Keratinocyte (primary cell): ENCODE measurements around the gene F12. TPM values are rescaled to one million over a fixed set of nuclear protein-coding genes. Genes with fewer than 3 reads are reported as not detected.

Experiments
- DNase-seq: peaks from one replicate; pipeline ENCODE4 v3.0.0-alpha.2; 2011; ENCODE audit warnings: low read depth, missing footprints, low spot score
- FAIRE-seq: peaks from 2 replicates; lab custom pipeline; 2011; peaks lifted over from hg19 to GRCh38; lab: Jason Lieb, UNC
- H2AFZ ChIP-seq: 2 replicates; pipeline ENCODE4 v1.6.0; 2012; ENCODE audit warnings: low read length, control low read depth, inconsistent platforms; ENCODE audit not compliant: control insufficient read depth
- H3K27ac ChIP-seq: 2 replicates; pipeline ENCODE4 v1.5.1; 2011; ENCODE audit warnings: low read length; ENCODE audit not compliant: control insufficient read depth, insufficient read depth
- H3K27me3 ChIP-seq: 3 replicates; pipeline ENCODE4 v1.6.0; 2011; ENCODE audit warnings: low read length; ENCODE audit not compliant: control insufficient read depth, insufficient read depth; ENCODE audit errors: extremely low read depth
- H3K36me3 ChIP-seq, 2 experiments: 2 replicates in 1 of 2; 3 replicates in 1 of 2; pipeline ENCODE4 v1.5.1; 2011; ENCODE audit warnings: low read length in 2 of 2, mild to moderate bottlenecking in 1 of 2; ENCODE audit not compliant: control insufficient read depth in 2 of 2, insufficient read depth in 2 of 2; ENCODE audit errors: extremely low read depth in 1 of 2
- H3K4me1 ChIP-seq: 3 replicates; pipeline ENCODE4 v1.5.1; 2011; ENCODE audit warnings: low read length; ENCODE audit not compliant: control insufficient read depth, insufficient read depth; ENCODE audit errors: extremely low read depth
- H3K4me2 ChIP-seq: 3 replicates; pipeline ENCODE4 v1.6.0; 2011; ENCODE audit warnings: low read depth, low read length; ENCODE audit not compliant: control insufficient read depth, insufficient read depth; ENCODE audit errors: extremely low read depth
- H3K4me3 ChIP-seq, 3 experiments: fragments of 200-600 bp in 1 of 3; sonication (generic) in 1 of 3; 2 replicates in 2 of 3; 3 replicates in 1 of 3; pipeline ENCODE4 v1.5.1; 2011 to 2016; ENCODE audit warnings: low read length in 3 of 3, mild to moderate bottlenecking in 3 of 3, control low read depth in 2 of 3, inconsistent platforms in 1 of 3, low read depth in 1 of 3, mixed read lengths in 1 of 3, mixed run types in 1 of 3, moderate library complexity in 1 of 3; ENCODE audit not compliant: control insufficient read depth in 2 of 3, insufficient read depth in 2 of 3; ENCODE audit errors: extremely low read depth in 1 of 3
- H3K79me2 ChIP-seq: 2 replicates; pipeline ENCODE4 v1.6.0; 2012; ENCODE audit warnings: low read length; ENCODE audit not compliant: control insufficient read depth, insufficient read depth
- H3K9ac ChIP-seq: 3 replicates; pipeline ENCODE4 v1.6.0; 2011; ENCODE audit warnings: low read length; ENCODE audit not compliant: control insufficient read depth, insufficient read depth; ENCODE audit errors: extremely low read depth
- H3K9me1 ChIP-seq: 3 replicates; pipeline ENCODE4 v1.6.0; 2011; ENCODE audit warnings: low read length; ENCODE audit not compliant: control insufficient read depth, insufficient read depth; ENCODE audit errors: extremely low read depth
- H3K9me3 ChIP-seq: 2 replicates; pipeline ENCODE4 v1.5.1; 2012; ENCODE audit warnings: low read depth, low read length; ENCODE audit not compliant: control insufficient read depth
- H4K20me1 ChIP-seq: 3 replicates; pipeline ENCODE4 v1.6.0; 2011; ENCODE audit warnings: low read length; ENCODE audit not compliant: control insufficient read depth, insufficient read depth; ENCODE audit errors: extremely low read depth
- CTCF ChIP-seq, 3 experiments: IDR thresholded peaks in 1 of 3; conservative IDR thresholded peaks in 1 of 3; optimal IDR thresholded peaks in 1 of 3; 2 replicates in 2 of 3; 3 replicates in 1 of 3; pipeline versions ENCODE3 to v1.5.1; 2011; ENCODE audit warnings: low read length in 3 of 3, mild to moderate bottlenecking in 3 of 3, moderate library complexity in 2 of 3, control low read depth in 1 of 3, inconsistent platforms in 1 of 3; ENCODE audit not compliant: insufficient read depth in 2 of 3; ENCODE audit errors: extremely low read depth in 1 of 3
- EZH2 ChIP-seq: IDR thresholded peaks from one replicate; pipeline ENCODE4 v1.6.1; 2012; ENCODE audit warnings: inconsistent platforms, mild to moderate bottlenecking, low read length, moderate library complexity
- dilution Hi-C: fragments of 300-500 bp; cut with MboI; formaldehyde crosslinking; loops from one replicate; pipeline ENCODE4 v1.7.0; 2020; ENCODE audit warnings: low sequenced_read_pairs; ENCODE audit not compliant: extremely low pct_ligation_motif_present
- polyA plus RNA-seq, 5 experiments: library from polyadenylated mRNA; depleted of rRNA in 3 of 5; stranded (reverse) in 3 of 5; stranded (forward) in 1 of 5; unstranded in 1 of 5; fragments of >200 nt; gene quantifications; 1 replicate in 1 of 5; 2 replicates in 3 of 5; 3 replicates in 1 of 5; pipeline versions ENCODE4 v1.2.1 to v1.2.3, GENCODE V29; 2011 to 2012; ENCODE audit warnings: missing spikeins in 2 of 5, low read depth in 1 of 5, low replicate concordance in 1 of 5

The F12 gene
- polyA plus RNA-seq, 1 donor (not counting 4 experiments of a cell fraction or from before 2014, with no cell fraction given) = 7.7 TPM

DNA sequence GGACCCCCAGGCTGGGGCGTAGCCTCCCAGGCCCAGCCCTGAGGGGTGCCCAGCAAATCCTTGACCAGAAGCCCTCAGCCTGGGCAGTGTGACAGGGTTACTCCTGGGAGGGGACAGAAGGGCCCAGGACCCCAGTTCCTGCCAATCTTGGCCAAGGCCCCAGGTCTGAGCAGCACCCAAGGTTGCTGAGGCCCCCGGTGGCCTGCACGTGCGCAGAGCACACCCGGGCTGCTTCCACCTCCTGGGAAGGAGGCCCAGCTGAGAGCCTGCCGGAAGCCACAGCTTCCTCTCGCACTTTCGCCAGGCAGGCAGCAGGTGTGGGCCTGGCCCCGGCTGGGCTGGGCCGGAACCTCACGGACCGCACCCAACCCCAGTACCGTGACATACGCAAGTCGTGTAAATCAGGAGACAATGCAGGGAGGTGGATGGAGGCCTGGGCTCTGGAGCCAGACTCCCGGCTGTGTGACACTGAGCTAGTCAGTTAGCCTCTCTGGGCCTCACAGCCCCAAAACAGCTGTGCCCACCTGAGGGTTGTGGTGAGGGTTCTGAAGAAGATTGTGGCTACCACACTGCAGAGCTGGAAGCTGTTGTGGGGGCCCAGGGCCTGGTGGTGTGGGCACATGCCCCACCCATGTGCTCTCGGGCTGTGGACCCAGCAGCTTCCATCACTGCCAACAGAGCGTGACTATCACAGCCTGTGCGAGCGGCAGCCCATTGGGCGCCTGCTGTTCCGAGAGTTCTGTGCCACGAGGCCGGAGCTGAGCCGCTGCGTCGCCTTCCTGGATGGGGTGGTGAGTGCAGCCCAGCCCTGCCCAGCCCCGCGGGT is 22.2 kb upstream of the F12 start:
- TF ChIP-seq CTCF (optimal IDR thresholded peaks at IDR 0.05 in 1 of 3, IDR thresholded peaks at IDR 0.05 in 1 of 3, conservative IDR thresholded peaks at IDR 0.05 in 1 of 3; ENCODE audit: extremely low read depth in 1 of 3, insufficient read depth in 2 of 3, low read length in 3 of 3) (no peak), EZH2 (no peak)
- H3K4me2 ChIP-seq = peak overlapping the region; percentile 56
- DNase-seq = no peak
- FAIRE-seq = no peak
- H4K20me1 ChIP-seq = no peaks in the 10 kb centered on the region
- H3K36me3 ChIP-seq = peaks cover 22 to 47% of the 10 kb centered on the region in 2 experiments
- no peak overlapping the region for H3K4me3 ChIP-seq
- no peaks in the 10 kb centered on the region for H3K9me1 ChIP-seq
- H3K4me1 ChIP-seq = peaks cover 67% of the 10 kb centered on the region
- no peaks in the 10 kb centered on the region for H3K27me3 ChIP-seq
- H3K27ac ChIP-seq = peak overlapping the region; percentile 15
- H3K9me3 ChIP-seq = no peaks in the 10 kb centered on the region
- dilution Hi-C loops = no loop called here
- H2AFZ ChIP-seq = no peak overlapping the region
- H3K9ac ChIP-seq = peak overlapping the region; percentile 60
- peaks cover 33% of the 10 kb centered on the region for H3K79me2 ChIP-seq

DNA sequence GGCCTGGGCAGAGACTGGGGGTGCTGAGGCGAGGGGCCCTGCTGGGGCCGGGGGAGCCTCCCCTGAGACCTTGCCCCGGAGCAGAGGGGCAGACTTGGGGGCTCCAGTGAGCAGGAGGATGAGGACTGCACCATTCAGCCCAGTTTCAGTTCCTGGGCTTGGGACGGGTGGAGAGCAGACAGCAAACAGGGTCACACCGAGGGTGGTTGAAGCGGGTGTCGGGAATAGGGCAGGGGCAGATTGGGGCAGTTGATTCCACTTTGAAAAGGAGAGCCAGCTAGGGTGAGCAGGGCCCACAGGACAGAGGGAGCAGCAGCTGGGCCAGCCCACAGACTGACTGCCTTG is 21.6 kb upstream of the F12 start:
- FAIRE-seq = no peak
- no peak for TF ChIP-seq CTCF (optimal IDR thresholded peaks at IDR 0.05 in 1 of 3, IDR thresholded peaks at IDR 0.05 in 1 of 3, conservative IDR thresholded peaks at IDR 0.05 in 1 of 3; ENCODE audit: extremely low read depth in 1 of 3, insufficient read depth in 2 of 3, low read length in 3 of 3)
- no peak for TF ChIP-seq EZH2
- H2AFZ ChIP-seq = no peak overlapping the region
- peak overlapping the region; percentile 60 for H3K9ac ChIP-seq
- no peak for DNase-seq
- dilution Hi-C loops = no loop called here
- H3K9me1 ChIP-seq = no peaks in the 10 kb centered on the region
- no peaks in the 10 kb centered on the region for H3K27me3 ChIP-seq
- peaks cover 33% of the 10 kb centered on the region for H3K79me2 ChIP-seq
- H3K36me3 ChIP-seq = peaks cover 21 to 47% of the 10 kb centered on the region in 2 experiments
- H3K27ac ChIP-seq = peak overlapping the region; percentile 15
- H4K20me1 ChIP-seq = no peaks in the 10 kb centered on the region
- peak overlapping the region; percentile 56 for H3K4me2 ChIP-seq
- H3K9me3 ChIP-seq = no peaks in the 10 kb centered on the region
- no peak overlapping the region for H3K4me3 ChIP-seq
- H3K4me1 ChIP-seq = peaks cover 67% of the 10 kb centered on the region
